Kidney (tissue), 14 donors: ENCODE data around the gene IL20. TPM values are rescaled to one million over a fixed set of nuclear protein-coding genes. Genes with fewer than 3 reads are reported as not detected.
"Not testable (repeated sequence)": the region's sequence is repeated elsewhere in the genome, so short reads cannot be mapped to it uniquely, and the experiment has no call there.

Experiments used
- DNase-seq, 5 donors: peaks; one replicate each; pipeline ENCODE4 v3.0.0-alpha.2; 2013 to 2020
- FAIRE-seq: peaks from 2 replicates; lab custom pipeline; 2012; peaks lifted over from hg19 to GRCh38; lab: Jason Lieb, UNC
- H3K27ac ChIP-seq, 2 donors: one replicate each; pipeline ENCODE4 v1.7.0; 2013; ENCODE audit warnings: low read depth in 2 of 2, low read length in 2 of 2, inconsistent platforms in 1 of 2
- H3K27me3 ChIP-seq: one replicate; pipeline ENCODE4 v1.7.1; 2013; ENCODE audit warnings: low read length, inconsistent platforms; ENCODE audit not compliant: control insufficient read depth, insufficient read depth
- H3K36me3 ChIP-seq, 3 donors: one replicate each; pipeline versions ENCODE4 v1.7.0 to v1.7.1; 2013; ENCODE audit warnings: low read length in 3 of 3, control low read depth in 1 of 3, inconsistent platforms in 1 of 3; ENCODE audit not compliant: insufficient read depth in 3 of 3, control insufficient read depth in 2 of 3
- H3K4me1 ChIP-seq, 3 donors: one replicate each; pipeline versions ENCODE4 v1.7.0 to v1.7.1; 2013; ENCODE audit warnings: low read length in 3 of 3, inconsistent platforms in 1 of 3, low read depth in 1 of 3; ENCODE audit not compliant: control insufficient read depth in 2 of 3, insufficient read depth in 2 of 3
- H3K4me3 ChIP-seq, 3 donors: one replicate each; pipeline versions ENCODE4 v1.7.0 to v1.8.1; 2013; ENCODE audit warnings: low read length in 3 of 3, control low read depth in 1 of 3, inconsistent platforms in 1 of 3
- H3K9ac ChIP-seq, 3 donors: one replicate each; pipeline versions ENCODE4 v1.7.0 to v1.7.1; 2013; ENCODE audit warnings: low read length in 3 of 3, control low read depth in 1 of 3, inconsistent platforms in 1 of 3
- H3K9me3 ChIP-seq, 3 donors: one replicate each; pipeline versions ENCODE4 v1.7.0 to v1.7.1; 2013; ENCODE audit warnings: low read length in 3 of 3, control low read depth in 1 of 3, inconsistent platforms in 1 of 3; ENCODE audit not compliant: control insufficient read depth in 2 of 3, insufficient read depth in 1 of 3
- intact Hi-C: fragments of 100-400 bp; cut with DNase I; formaldehyde crosslinking; loops from one replicate; pipeline ENCODE4 v1.11.1; 2022
- polyA plus RNA-seq: library from polyadenylated mRNA; stranded (reverse); fragments of 350-450 nt; fragmentation: Illumina TruSeq; extraction: RNeasy Lipid Tissue Mini Kit (QIAGEN cat#74804); gene quantifications from one replicate; pipeline ENCODE4 v1.2.3, GENCODE V29; 2014; ENCODE audit warnings: low read depth, low replicate concordance; ENCODE audit not compliant: insufficient read depth
- total RNA-seq: library from RNA; stranded (reverse); fragmentation: NEBNext Ultra II Directional; extraction: Animal tissue kit (Norgen Biotek cat#: 25700); gene quantifications from one replicate; pipeline ENCODE4 v1.2.1, GENCODE V29; 2021
- TF ChIP-seq, protein P1 (sequence below): IDR thresholded peaks from 3 replicates; pipeline ENCODE4 v1.5.1; 2012; ENCODE audit warnings: mild to moderate bottlenecking, moderate library complexity, borderline replicate concordance; ENCODE audit not compliant: insufficient read depth; ENCODE audit errors: extremely low read depth
- donor health status: control.
- donor health status: control.
- donor health status: control.
- donor health status: control.
- donor health status: control.
- donor health status: DM: yes; HTN: yes; CAD: no.
- donor health status: Normal renal cell carcinoma (clear cell type).

The IL20 gene
- total and polyA plus RNA-seq, 2 donors from 2014 or later = not detected

DNA sequence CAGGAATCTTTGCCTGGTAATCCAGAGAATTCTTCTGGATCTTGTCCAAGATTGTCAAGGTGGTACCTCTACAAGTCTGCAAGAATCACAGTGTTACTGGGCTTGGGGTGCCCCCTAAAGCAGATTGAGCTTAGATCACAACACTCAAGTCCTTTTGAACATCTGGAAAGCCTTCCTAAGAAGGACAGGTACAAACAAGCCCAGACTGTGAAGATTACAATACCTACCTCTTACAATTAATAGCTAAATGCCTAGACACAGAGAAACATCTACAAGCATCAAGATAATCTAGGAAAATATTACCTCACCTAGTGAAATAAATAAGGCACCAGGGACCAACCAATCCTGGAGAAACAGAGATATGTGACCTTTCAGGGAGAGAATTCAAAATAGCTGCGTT, 17.5 kb upstream of the IL20 start:
- DNase-seq = no peak
- H3K4me3 ChIP-seq = no peak overlapping the region
- H3K4me1 ChIP-seq = no peaks in the 10 kb centered on the region
- no peaks in the 10 kb centered on the region for H3K27me3 ChIP-seq
- no peak overlapping the region for H3K27ac ChIP-seq
- H3K36me3 ChIP-seq = no peaks in the 10 kb centered on the region
- TF ChIP-seq, protein P1, sequence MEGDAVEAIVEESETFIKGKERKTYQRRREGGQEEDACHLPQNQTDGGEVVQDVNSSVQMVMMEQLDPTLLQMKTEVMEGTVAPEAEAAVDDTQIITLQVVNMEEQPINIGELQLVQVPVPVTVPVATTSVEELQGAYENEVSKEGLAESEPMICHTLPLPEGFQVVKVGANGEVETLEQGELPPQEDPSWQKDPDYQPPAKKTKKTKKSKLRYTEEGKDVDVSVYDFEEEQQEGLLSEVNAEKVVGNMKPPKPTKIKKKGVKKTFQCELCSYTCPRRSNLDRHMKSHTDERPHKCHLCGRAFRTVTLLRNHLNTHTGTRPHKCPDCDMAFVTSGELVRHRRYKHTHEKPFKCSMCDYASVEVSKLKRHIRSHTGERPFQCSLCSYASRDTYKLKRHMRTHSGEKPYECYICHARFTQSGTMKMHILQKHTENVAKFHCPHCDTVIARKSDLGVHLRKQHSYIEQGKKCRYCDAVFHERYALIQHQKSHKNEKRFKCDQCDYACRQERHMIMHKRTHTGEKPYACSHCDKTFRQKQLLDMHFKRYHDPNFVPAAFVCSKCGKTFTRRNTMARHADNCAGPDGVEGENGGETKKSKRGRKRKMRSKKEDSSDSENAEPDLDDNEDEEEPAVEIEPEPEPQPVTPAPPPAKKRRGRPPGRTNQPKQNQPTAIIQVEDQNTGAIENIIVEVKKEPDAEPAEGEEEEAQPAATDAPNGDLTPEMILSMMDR = no peak
- no peaks in the 10 kb centered on the region for H3K9me3 ChIP-seq
- intact Hi-C loops = no loop called here
- FAIRE-seq = no peak
- H3K9ac ChIP-seq = no peak overlapping the region

DNA sequence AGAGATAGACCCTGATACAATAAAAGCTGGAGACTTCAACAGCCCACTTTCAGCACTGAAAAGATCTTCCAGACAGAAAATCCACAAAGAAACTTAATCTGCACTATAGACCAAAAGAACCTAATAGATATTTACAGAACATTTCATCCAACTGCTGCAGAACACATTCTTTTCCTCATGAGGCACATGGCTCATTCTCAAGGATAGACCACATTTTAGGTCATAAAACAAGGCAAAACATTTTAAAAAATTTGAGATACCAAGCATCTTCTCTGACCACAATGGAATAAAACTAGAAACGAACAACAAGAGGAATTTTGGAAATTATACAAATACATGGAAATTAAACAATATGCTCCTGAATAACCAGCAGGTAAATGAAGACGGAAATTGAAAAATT, 15.0 kb upstream of the IL20 start:
- no peaks in the 10 kb centered on the region for H3K4me1 ChIP-seq
- H3K4me3 ChIP-seq = no peak overlapping the region
- TF ChIP-seq, protein P1 = no peak
- FAIRE-seq (no peak), DNase-seq (no peak)
- H3K9me3 ChIP-seq = no peaks in the 10 kb centered on the region
- H3K27ac ChIP-seq = no peak overlapping the region
- no peak overlapping the region for H3K9ac ChIP-seq
- intact Hi-C loops = no loop called here
- no peaks in the 10 kb centered on the region for H3K27me3 ChIP-seq
- H3K36me3 ChIP-seq = no peaks in the 10 kb centered on the region

DNA sequence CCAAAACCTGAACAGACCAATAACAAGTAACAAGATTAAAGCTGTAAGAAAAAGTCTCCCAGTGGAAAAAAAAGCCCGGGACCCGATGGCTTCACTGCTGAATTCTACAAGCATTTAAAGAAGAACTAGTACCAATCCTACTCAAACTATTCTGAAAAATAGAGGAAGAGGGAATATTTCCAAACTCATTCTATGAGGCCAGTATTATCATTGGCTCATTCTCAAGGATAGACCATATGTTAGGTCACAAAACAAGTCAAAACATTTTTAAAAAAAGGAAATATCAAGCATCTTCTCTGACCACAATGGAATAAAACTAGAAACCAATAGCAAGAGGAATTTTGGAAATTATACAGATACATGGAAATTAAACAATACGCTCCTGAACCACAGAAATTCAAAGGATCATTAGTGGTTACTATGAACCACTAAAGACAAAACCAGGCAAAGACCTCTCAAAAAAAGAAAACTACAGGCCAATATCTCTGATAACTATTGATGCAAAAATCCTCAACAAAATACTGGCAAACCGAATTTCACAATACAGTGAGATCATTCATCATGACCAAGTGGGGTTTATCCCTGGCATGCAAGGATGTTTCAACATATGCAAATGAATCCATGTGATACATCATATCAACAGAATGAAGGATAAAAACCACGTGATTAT, 13.9 kb upstream of the IL20 start:
- Histone ChIP-seq H3K27me3 (no peaks in the 10 kb centered on the region), H3K4me1 (no peaks in the 10 kb centered on the region), H3K9me3 (no peaks in the 10 kb centered on the region), H3K36me3 (no peaks in the 10 kb centered on the region), H3K4me3 (no peak overlapping the region), H3K27ac (no peak overlapping the region), H3K9ac (no peak overlapping the region)
- TF ChIP-seq, protein P1 = no peak
- DNase-seq = no peak
- intact Hi-C loops = no loop called here
- FAIRE-seq = no peak

DNA sequence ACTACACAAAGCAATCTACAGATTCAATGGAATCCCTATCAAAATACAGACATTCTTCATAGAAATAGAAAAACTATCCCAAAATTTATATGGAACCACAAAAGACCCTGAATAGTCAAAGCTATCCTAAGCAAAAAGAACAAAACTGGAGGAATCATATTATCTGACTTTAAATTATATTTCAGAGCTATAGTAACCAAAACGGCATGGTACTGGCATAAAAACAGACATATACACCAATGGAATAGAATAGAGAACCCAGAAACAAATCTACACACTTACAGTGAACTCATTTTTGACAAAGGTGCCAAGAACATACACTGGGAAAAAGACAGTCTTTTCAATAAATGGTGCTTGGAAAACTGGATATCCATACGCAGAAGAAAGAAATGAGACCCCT, 12.8 kb upstream of the IL20 start:
- H3K4me1 ChIP-seq, intact Hi-C loops, FAIRE-seq: not testable (repeated sequence)

DNA sequence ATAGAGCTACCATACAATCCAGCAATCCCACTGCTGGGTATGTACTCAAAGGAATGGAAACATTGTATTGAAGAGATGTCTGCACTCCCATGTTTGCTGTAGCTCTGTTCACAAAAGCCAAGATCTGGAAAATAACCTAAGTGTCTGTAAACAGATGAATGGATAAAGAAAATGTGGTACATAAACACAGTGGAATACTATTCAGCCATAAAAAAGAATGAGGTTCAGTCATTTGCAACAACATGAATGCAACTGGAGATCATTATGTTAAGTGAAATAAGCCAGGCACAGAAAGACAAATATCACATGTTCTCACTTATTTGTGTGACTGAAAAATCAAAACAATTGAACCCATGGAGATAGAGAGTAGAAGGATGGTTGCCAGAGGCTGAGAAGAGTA, 11.7 kb upstream of the IL20 start:
- H3K36me3 ChIP-seq, intact Hi-C loops, H3K27ac ChIP-seq, H3K4me3 ChIP-seq, H3K4me1 ChIP-seq, H3K27me3 ChIP-seq, H3K9me3 ChIP-seq, H3K9ac ChIP-seq, FAIRE-seq, DNase-seq: not testable (repeated sequence)

More for the DNA sequence above, 12.8 kb upstream of the IL20 start:
- not testable (repeated sequence) for H3K9me3 ChIP-seq, H3K27me3 ChIP-seq, H3K4me3 ChIP-seq, DNase-seq, H3K9ac ChIP-seq, H3K27ac ChIP-seq, H3K36me3 ChIP-seq
